GM20431 (cell line): ENCODE results near the gene CAMTA1.

ENCODE experiments used
- in situ Hi-C: fragments of 300-500 bp; cut with MseI, MboI; formaldehyde crosslinking; loops from one replicate; pipeline ENCODE4 v1.15.0; 2020; ENCODE audit warnings: low sequenced_read_pairs; ENCODE audit not compliant: unreplicated experiment

The CAMTA1 gene

DNA sequence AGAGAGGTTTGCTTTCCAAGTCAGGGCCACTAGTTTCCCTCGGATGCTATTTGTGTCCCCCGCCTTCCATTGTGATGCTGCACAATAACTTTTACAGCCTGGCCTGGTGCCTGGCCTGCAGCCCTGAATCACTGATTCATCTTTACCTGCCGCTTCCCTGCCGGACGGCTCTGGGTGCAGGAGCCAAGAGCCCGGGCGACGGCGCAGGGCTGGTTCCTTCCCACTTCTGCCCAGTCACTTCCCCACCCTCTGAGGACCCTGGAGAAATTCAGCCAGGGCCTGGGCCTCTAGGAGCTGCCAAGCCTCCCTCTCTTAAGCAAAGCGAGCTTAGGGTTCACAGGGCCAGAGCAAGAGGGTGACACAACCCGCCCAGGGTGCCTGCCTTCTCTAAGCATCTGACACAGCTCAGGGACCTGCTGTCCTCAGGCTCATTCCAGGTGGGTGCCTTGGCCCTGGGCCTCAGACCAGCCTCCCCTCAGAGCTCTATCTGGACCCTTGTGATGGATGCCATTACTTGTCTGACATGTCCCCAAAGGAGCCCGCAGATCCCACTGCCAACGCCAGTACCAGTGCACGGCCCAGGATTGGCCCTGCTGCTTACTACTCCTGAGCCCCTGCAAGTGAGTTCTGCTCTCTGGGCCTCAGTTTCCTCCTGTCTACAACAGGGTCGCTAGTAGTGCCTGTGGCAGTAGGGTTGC lies 604.8 kb downstream of the CAMTA1 start:
- in situ Hi-C loops: no loop called here

DNA sequence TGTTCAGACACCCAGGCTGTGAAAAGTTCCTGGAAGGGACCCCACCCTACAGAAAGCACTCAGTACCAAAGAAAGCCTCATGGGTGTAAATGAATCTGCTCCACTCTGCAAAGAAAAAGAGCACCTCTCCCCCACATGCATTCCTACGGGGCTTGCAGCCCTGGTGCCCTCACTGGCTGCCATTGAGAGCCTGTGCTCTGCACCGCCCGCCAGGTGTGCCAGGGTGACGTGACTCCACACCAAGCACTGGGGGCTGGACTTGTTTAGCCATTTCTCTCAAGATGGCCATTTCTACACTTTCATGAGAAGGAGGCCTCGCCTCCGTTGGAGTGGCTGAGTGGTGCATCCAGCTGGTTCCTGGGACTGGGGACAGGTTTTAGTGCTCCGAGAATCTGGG lies 605.3 kb downstream of the CAMTA1 start:
- in situ Hi-C loops: no loop called here

DNA sequence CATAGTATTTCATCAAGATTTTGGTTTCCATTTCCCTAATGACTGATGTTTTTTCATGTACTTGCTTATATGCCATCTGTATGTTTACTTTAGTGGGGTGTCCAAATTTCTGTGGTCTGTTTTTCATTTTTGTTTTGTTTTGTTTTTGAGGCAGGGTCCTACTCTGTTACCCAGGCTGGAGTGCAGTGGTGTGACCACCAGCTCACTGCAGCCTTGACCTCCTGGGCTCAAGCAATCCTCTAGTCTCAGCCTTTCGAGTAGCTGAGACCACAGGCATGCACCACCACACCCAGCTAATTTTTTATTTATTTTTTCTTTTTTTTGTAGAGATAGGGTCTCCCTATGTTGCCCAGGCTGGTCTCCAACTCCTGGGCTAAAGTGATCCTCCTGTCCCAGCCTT lies 607.9 kb downstream of the CAMTA1 start:
- in situ Hi-C loops: no loop called here

DNA sequence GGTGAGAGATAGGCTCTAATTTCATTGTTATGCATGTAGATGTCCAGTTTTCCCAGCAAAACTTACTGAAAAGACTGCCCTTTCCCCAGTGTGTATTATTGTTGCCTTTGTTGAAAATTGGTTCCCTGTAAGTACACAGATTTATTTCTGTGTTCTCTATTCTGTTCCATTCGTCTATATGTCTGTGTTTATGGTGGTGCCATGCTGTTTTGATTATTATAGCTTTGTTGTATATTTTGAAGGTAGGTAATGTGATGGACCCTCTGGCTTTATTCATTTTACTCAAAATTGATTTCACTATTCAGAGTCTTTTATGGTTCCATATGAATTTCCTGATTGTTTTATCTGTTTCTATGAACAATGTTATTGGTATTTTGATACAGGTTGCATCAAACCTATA lies 610.0 kb downstream of the CAMTA1 start:
- in situ Hi-C loops: no loop called here

DNA sequence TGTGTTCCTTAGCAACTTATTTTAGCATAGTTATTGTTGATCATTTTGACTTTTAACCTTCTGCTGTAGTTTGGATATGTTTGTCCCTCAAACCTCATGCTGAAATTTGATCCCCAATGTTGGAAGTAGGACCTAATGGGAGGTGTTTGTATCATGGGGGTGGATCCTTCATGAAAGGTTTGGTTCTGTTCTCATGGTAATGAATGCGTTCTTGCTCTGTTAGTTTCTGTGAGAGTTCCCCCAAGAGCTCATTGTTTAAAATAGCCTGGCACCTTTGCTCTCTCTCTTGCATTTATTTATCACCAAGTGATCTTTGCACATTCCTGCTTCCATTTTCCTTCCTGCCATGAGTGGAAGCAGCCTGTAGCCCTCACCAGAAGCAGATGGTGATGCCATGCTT lies 613.7 kb downstream of the CAMTA1 start:
- in situ Hi-C loops: no loop called here

DNA sequence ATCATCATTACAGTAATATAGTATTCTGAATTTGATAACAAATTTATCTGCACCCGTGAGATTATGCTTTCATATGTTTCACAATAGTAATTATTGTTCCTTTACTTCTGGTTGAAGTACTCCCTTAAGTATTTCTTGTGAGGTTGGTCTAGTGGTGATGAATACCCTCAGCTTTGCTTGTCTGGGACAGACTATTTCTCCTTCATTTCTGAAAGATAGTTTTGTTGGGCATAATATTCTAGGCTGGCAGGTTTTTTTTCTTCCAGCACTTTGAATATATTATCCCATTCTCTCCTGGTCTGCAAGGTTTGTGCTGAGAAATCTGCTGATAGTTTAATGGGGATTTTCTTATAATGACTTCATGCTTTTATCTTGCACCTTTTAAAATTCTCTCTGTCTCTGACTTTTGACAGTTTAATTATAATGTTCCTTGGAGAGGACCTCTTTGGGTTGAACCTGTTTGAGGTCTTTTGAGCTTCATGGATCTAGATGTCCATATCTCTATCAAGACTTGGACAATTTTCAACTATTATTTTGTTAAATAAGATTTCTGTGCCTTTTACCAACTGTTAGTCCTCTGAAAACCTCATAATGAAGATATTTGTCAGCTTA lies 614.4 kb downstream of the CAMTA1 start:
- in situ Hi-C loops: no loop called here

DNA sequence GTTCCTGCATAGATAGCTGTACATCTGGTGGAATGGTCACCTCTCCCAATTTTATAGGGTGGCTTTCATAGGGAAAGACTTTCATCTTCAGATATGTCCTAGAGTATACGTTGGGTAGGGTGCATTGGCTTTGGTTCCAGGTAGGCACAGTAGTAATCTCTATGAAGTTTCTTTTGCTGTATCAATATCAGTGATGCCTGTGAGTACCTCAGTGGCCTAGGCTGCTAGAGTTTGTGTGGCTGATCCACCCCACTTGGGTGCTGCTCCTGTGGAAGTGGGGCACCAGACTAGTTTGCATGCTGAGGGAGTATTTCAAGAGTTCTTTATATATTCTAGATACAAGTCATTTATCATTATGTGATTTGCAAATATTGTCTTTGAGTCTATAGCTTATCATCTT lies 615.3 kb downstream of the CAMTA1 start:
- in situ Hi-C loops: no loop called here

DNA sequence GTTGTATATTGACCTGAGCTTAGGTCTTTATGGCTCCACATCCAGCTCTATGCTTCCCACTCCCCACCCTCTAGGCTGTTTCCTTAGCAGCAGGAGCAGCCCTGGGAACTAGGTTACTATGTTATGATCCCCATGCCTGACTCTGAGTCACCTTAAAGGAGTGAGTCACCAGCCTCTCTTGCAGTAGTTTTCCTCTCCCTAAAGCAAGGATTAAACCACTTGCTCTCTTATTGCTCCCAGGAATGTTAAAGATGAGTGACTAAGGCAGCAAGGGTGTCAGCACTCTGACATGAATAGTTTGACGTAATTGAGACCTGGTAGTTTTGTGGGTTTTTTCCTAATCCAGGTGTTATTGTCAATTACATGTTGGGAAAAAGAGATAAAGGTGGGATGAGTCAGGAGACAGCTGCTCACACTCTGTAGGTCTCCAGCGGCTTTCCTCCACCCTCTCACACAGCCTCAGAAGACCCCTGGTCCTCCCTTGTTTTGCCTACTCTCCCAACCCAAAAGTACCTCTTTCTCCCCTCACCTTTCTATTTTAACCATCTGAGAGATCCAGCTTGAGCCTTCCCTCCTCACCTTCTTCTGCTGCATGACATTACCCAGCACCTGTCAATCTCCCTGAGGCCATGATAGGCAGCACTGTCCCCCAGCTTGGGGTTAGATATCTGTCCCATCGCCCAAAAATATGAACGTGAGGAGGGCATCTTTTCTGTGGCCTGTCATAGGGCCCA lies 616.7 kb downstream of the CAMTA1 start:
- in situ Hi-C loops: no loop called here

DNA sequence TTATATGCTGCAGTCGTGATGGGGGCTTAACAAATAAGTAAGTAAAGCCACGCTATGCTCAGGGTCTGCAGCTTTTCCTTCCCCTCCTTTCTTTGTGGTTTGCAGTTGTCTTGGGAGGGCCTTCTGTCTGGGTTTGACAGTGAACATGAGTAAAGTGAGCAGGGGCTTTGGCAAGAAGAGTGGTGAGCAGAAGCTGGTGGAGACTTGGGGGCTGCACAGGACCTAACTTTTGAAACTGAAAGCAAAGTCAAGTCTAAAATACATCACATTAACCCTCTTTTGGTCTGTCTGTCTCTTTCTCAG lies 617.2 kb downstream of the CAMTA1 start:
- in situ Hi-C loops: no loop called here

DNA sequence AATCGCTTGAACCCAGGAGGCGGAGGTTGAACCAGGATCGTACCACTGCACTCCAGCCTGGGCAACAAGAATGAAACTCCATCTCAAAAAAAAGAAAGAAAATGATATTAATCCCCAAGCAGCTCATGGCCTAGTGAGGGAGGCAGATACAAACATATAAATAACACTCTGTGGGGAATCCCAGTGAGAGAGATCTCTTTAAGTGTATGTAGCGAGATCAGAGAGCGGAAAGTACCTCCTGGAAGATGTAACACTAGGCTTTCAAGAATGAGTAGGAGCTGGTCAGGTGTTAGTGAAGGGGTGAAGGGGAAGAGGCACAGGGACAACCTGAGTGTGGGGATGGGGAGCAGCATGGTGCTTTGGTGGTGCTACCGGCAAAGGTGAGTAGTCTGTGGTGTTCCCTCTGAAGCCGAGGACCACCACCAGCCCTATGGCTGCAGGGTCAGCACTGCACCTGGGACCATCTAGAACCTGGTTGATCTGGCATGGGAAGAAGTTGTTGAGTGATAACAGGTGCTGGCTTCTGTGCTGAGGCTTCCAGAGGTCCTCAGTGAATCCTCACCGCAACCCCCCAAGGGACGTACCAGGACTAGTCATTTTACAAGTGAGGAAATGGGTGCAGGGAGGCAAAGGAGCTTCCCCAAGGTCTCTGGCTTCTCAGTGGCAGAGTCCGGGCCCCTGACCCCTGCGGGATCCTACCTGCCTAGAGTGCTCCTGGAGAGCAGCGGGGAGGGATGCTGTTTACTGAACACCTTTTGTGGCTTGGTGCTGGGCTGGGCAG lies 618.2 kb downstream of the CAMTA1 start:
- in situ Hi-C loops: no loop called here

DNA sequence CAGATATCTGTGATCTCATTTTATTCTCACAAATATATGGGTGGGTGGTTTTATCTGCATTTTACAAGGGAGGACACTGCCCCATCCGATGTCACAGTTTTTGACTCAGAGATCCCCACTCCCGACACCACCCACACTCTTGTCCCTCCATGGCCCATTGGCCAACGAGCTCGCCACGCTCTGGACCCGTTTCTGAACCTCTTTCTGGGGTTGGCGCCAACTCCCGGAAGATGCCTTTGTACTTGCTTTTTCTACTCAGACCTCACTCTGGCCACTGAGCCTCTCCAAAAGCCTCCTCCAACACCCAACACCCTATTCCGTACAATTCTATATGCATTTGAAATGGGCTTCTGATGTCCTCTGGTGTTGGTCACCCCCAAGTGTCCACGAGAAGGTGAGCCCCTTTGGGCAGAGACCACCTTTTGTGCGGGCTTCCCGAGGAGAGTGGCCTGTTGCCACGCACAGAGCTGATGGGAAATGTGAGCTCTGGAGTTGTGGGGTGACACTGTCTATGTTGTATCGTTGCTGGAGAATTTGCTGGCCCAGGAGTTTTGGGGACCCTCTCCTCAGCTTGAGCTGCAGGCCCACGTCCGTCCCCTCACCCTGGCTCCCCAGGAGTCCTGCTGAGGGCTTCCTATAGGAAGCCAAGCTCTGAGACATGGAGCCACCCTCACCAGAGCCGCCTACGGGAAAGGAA lies 618.9 kb downstream of the CAMTA1 start:
- in situ Hi-C loops: no loop called here

DNA sequence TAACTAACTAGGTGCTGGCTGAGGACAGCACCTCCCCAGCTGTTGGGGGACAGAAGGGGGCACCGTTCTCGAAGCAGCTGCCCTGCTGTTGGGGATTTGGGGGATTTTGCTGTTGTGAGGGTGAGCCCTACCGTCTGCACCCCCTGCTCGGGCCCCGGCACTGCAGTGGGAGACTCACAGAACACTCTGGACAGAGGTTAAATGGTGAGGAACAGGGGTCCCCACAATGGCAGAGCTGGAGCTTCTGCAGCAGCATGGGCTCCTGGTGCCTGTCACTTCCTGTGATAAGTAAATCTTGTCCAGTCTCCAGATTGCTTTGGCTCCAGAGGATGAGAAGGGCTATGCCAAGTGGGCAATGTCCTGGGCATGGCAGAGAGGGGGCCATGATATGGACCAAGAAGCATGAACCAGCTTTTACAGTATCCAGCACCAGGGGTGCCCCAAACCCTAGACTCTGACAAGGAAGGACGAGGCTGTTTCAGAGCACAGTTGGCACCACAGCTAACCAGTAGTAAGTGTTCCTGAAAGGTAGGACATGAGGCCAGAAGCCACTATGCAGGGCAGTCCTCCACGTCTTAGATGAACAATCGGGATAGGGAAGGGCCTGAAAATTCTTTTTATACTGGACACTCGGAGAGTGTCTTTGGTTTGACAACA lies 620.7 kb downstream of the CAMTA1 start:
- in situ Hi-C loops: no loop called here

DNA sequence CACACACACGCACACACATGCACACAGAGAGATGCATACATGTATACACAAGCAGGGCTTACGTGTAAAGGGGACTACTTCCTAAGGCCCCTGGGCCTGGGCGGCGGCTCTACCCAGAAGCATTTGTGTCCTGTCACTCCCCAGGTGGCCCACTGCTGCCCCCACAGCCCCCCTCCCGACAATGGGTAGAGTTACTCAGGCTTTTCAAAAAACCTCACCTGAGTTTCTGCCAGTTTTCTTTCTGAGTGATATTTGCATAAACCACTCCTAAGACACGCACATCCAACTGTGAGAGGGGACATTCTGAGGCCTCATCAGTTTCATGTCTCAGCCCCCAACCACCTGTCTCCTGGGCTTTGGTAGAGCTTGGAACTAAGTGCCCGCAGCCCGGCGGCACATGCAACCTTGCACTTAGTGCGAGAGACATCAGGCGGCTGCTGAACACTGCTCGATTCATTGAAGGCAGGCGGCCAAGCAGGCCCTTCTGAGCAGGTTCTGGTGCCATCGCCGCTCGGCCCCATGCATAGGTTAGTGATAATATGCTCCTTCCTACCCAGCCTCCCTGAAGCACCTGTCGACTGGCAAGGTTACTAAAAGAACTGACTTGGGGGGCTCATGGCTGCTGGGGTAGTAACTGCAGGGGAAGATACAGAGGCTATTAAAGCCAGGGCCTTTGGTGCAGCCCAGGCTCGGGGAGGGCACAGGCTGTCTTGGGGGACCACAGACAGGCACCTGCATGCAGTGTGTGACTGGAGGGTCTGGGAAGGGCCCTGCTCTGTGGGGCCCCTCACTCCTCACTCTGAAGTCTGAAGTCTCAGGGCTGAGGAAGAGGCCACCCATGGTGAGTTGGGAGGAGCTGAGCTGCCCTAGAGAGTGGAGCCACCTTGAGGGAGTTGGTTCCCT lies 621.6 kb downstream of the CAMTA1 start:
- in situ Hi-C loops: no loop called here

DNA sequence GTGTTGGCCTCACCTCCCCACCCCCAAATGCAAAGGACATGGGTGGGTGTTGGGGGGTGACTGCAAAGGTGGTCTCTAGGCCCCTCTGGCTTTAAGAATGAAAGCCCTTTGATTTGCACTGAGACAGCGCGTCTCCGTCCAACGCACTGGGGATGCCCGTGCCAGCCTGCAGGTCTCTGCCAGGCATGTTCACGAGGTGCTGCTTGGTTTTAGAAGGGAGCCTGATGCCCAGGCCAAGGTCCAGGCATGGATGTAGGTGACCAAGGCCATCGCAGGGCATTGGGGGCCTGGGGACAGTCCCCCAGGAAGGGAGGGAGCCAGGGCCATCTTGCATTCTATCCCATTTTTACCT lies 622.3 kb downstream of the CAMTA1 start:
- in situ Hi-C loops: no loop called here

DNA sequence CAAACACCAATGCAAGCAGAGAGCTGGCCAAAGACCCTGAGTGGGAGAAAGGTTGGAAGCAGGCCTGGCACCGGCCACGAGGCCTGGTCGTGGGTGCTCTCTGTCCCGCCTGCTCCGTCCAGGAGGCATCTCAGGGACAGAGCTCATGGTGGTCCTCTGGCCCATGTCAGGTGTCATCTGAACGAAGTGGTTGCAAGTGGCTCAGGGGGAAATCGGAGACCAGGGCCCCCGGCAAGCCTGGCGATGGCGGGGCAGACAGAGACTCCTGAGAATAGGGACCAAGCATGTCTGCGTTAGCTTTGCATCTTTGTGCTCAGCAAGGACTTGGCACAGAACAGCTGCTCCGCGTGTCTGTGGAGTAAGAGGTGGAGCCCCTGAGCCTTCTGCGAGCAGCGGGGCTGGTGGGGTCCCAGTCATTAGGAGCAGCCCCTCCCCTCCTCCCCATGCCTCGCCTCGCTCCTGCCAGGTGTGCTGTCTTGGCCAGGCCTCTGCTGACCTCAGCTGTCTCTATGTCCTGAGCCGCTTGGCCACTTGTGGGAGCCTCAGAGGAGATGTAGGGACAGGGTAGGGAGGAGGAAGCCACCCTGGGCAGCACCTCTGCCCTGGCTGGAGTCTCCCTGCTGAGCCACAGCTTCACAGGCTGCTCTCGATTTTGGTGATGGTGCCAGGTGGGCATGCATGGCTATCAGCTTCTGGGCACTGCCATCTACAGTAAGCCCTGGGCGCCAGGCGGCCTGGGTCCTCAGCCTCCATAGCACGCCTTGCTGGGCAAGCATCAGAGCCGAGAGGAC lies 622.9 kb downstream of the CAMTA1 start:
- in situ Hi-C loops: no loop called here

DNA sequence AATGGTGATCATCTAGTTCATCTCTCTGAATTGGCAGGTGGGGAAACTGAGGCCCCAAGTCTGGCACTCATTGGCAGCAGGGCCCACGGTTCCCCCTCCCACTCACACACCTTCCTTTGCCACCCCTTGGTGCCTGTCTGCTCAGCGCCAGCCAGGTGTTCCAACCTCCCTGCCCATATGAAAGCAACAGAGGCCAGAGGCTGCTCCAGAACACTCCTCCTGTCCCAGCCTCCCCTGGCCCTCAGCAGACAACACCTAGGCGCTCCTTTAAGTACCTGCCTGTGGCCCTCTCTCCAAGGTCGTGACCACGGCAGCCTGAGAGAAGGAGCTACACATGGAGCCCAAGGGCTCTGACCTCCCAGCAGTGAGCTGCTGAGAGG lies 623.5 kb downstream of the CAMTA1 start:
- in situ Hi-C loops: no loop called here

DNA sequence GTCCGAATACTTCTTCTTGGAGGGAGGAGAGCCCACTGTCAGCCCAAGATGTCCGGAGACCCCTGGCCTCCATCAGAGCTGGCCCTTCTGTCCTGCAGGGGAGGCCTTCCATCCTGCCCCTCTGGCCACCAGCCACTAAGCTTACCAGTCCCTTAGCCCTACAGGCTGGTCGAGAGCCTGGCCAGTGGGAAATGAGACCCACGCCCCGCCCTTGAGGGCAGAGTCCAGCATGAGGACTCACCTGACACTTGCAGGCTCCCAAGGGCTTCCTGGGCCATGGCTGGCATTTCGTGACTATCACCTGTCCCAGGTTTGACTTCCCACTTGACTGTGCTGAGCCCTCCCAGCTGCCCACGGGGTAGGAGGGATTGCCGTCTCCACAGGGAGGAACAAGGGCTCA lies 624.0 kb downstream of the CAMTA1 start:
- in situ Hi-C loops: no loop called here

DNA sequence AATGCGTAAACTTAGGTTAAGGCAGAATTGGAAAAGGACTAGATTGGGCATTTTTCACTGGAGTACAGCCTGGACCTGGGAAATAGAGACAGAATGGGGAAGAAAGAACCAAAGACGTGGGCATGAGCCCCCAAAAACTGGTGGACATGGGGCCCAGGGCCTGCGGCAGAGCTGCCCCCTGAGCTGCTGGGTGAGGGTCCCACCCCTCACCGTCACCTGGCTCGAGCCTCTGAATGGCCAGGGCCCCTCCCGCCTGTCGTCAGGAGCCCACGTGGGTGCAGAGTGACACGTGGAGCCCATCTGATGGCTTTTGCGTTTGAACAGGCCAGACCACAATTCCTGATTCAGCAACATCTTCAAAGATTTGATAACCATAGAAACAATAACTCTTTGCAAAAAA lies 624.9 kb downstream of the CAMTA1 start:
- in situ Hi-C loops: no loop called here
